ENCODE data around the gene ITPRID1. TPM values are rescaled to one million over a fixed set of nuclear protein-coding genes. Genes with fewer than 3 reads are reported as not detected.
A peak's percentile ranks its signal among the peaks of the same experiment; 100 is the strongest.

Gene ITPRID1
- total and polyA plus RNA-seq, 2 of the 13 experiments (the other 11 are each of a cell fraction or from before 2014, with no cell fraction given) = not detected

DNA sequence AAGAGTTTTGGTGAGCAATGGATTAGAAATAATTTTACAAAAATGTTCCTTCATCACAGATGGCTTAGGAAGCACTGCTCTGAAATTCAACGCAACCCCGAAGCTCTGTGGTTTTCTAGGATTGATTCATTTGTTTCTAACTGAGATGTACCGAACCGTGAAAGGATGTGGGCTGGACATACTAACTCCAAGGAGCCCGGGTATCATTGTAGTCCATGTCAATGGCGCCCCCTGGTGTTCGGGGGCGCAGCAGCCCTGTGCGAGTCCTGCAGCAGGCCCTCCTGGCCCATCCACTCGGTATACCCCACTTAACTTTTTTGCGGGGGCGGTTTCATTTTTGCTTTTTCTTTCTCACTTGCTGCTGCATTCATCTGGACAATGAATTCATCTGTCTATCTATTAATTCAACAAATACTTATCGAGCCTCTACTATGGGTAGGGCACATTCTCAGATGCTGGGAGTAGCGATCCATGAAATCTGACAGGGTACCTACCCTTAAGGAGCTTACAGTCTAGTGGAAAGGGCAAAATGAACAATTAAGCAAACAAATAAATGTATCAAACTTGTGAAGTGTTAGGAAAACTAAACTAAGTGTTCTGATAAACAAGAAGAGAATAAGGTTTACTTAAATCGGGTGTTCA is 25.2 kb upstream of the ITPRID1 start:
- Histone ChIP-seq H3K79me2 (ENCODE audit: insufficient read depth, low read length) (no peaks in the 10 kb centered on the region), H3K4me3 (replicated peaks in 1 of 3; ENCODE audit: insufficient read depth in 1 of 3, low read depth in 2 of 3, low read length in 3 of 3) (no peak overlapping the region), H3K4me1 (ENCODE audit: insufficient read depth, low read length) (no peaks in the 10 kb centered on the region), H3K27me3 (ENCODE audit: control insufficient read depth in 1 of 2, insufficient read depth in 2 of 2, low read length in 2 of 2) (no peaks in the 10 kb centered on the region), H3K9ac (ENCODE audit: insufficient read depth, low read depth, low read length) (no peak overlapping the region), H2AFZ (ENCODE audit: low read length) (no peak overlapping the region), H3K27ac (ENCODE audit: extremely low read length, insufficient read depth, low read length) (no peak overlapping the region), H3K4me2 (ENCODE audit: low read depth, low read length) (no peak overlapping the region), H4K20me1 (ENCODE audit: insufficient read depth, low read length) (no peaks in the 10 kb centered on the region), H3K36me3 (replicated peaks in 1 of 2; ENCODE audit: control insufficient read depth in 1 of 2, insufficient read depth in 2 of 2, low read length in 2 of 2) (no peaks in the 10 kb centered on the region), H3K9me3 (ENCODE audit: low read length) (no peaks in the 10 kb centered on the region)
- in situ Hi-C loops (cut with HindIII; ENCODE audit: extremely low pct_ligation_motif_present, low pct_unique_long_range_greater_than_20kb) = loop anchor here (25.0 kb wide), 1 partner anchor 301 kb away; no protein-coding TSS in a partner anchor
- intact Hi-C loops (cut with micrococcal nuclease; ENCODE audit: unreplicated experiment) = loop anchor here (1.0 to 5.0 kb wide), 3 partner anchors 45 to 356 kb away; no protein-coding TSS in a partner anchor
- BruUV-seq (replicated peaks) = no TSS peak
- 15% methylated on average over 13 of the region's 15 CpGs for WGBS (ENCODE audit: low lambda C conversion rate)
- FAIRE-seq (peak; percentile 30), ATAC-seq (peak; percentile 96), DNase-seq (ENCODE audit: low spot score) (peak; percentile 31)
- TF ChIP-seq ZNF660 (CRISPR knock-in tag; IDR thresholded peaks at IDR 0.05; ENCODE audit: borderline replicate concordance, low read depth) = no peak
- TF ChIP-seq, protein P1, sequence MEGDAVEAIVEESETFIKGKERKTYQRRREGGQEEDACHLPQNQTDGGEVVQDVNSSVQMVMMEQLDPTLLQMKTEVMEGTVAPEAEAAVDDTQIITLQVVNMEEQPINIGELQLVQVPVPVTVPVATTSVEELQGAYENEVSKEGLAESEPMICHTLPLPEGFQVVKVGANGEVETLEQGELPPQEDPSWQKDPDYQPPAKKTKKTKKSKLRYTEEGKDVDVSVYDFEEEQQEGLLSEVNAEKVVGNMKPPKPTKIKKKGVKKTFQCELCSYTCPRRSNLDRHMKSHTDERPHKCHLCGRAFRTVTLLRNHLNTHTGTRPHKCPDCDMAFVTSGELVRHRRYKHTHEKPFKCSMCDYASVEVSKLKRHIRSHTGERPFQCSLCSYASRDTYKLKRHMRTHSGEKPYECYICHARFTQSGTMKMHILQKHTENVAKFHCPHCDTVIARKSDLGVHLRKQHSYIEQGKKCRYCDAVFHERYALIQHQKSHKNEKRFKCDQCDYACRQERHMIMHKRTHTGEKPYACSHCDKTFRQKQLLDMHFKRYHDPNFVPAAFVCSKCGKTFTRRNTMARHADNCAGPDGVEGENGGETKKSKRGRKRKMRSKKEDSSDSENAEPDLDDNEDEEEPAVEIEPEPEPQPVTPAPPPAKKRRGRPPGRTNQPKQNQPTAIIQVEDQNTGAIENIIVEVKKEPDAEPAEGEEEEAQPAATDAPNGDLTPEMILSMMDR (CRISPR knock-in tag; IDR thresholded peaks at IDR 0.05) = peak; percentile 67
- peak; percentile 29; the same call in 1 of the 2 replicates for TF ChIP-seq RAD21 (CRISPR knock-in tag; IDR thresholded peaks at IDR 0.05)
- TF ChIP-seq SMC3 (IDR thresholded peaks at IDR 0.05; ENCODE audit: low read length) = peak; percentile 44; the same call in 1 of the 2 replicates
- TF ChIP-seq CAMTA2 (CRISPR knock-in tag; IDR thresholded peaks at IDR 0.05; ENCODE audit: borderline replicate concordance) = no peak
- no peak for TF ChIP-seq FOXM1 (CRISPR knock-in tag; IDR thresholded peaks at IDR 0.05)
- no peak for TF ChIP-seq STAT5B (CRISPR knock-in tag; IDR thresholded peaks at IDR 0.05)
- TF ChIP-seq STAG1 (CRISPR knock-in tag; IDR thresholded peaks at IDR 0.05) = peak; percentile 58
- TF ChIP-seq YEATS4 (CRISPR knock-in tag; IDR thresholded peaks at IDR 0.05; ENCODE audit: borderline replicate concordance) = no peak
- TF ChIP-seq ARID5B (CRISPR knock-in tag; IDR thresholded peaks at IDR 0.05) = no peak
- ChIA-PET CTCF (ENCODE audit: low intra/inter-chr PET ratio, low total read pairs) (interaction anchor here (1.3 to 2.3 kb wide), 3 partner anchors 45 to 354 kb away, joined by 5 to 11 read pairs (median 9); no protein-coding TSS in a partner anchor), POLR2A (no interaction called here)

Measured in HepG2 (cell line).